ENCODE results near the gene KLRC3.
"Not testable (repeated sequence)": the region's sequence is repeated elsewhere in the genome, so short reads cannot be mapped to it uniquely, and the experiment has no call there.

KLRC3 gene

DNA sequence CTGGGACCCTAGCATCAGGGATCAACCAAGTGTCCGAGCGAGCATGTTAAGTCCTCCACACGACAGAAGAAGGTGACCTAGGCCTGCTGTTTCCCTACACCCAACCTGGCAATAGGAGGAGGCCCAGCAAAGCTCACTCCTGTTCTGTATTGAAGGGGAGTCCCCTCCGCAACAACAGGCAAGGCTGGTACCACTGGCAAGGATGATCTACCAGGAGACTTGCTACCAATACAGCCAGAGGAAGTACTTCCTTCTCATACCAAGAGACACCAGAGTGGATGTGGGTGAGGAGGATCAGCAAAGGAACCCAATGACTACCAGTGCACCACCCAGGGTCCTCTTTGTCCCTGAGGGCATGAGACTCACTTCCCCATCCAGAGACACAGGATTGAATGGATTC lies 27.8 kb upstream of the KLRC3 start:
- TF ChIP-seq, protein P1, sequence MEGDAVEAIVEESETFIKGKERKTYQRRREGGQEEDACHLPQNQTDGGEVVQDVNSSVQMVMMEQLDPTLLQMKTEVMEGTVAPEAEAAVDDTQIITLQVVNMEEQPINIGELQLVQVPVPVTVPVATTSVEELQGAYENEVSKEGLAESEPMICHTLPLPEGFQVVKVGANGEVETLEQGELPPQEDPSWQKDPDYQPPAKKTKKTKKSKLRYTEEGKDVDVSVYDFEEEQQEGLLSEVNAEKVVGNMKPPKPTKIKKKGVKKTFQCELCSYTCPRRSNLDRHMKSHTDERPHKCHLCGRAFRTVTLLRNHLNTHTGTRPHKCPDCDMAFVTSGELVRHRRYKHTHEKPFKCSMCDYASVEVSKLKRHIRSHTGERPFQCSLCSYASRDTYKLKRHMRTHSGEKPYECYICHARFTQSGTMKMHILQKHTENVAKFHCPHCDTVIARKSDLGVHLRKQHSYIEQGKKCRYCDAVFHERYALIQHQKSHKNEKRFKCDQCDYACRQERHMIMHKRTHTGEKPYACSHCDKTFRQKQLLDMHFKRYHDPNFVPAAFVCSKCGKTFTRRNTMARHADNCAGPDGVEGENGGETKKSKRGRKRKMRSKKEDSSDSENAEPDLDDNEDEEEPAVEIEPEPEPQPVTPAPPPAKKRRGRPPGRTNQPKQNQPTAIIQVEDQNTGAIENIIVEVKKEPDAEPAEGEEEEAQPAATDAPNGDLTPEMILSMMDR (conservative IDR thresholded peaks at IDR 0.05) = no peak
- H3K27ac ChIP-seq = no peak overlapping the region

DNA sequence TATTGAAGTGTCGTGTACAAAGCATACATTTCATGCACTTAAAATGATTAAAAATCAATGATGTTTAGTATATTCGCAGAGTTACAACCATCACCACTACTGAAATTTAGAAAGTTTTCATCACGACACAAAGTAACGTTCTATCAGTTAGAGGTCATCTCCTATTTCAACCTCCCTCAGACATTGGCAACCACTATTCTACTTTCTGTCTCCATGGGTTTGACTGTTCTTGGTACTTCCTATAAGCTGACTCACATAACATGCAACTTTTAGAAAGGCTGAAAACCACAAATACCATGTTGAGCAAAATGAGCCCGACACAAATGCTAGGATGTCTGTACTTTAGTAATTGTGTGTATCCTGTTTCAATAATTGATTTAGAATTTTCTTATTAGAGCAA lies 25.7 kb upstream of the KLRC3 start:
- H3K27ac ChIP-seq = not testable (repeated sequence)

DNA sequence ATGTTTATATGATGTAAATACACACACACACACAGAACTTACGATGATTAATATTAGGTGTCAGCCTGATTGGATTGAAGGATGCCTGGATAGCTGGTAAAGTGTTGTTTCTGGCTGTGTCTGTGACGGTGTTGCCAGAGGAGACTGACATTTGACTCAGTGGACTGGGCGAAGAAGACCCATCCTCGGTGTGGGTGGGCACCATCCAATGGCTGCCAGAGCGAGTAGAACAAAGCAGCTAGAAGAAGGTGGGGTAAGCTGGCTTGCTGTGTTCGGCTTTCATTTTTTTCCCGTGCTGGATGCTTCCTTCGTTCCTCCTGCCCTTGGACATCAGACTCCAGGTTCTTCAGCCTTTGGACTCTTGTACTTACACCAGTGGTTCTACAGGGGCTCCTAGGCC lies 20.7 kb upstream of the KLRC3 start:
- not testable (repeated sequence) for H3K27ac ChIP-seq

DNA sequence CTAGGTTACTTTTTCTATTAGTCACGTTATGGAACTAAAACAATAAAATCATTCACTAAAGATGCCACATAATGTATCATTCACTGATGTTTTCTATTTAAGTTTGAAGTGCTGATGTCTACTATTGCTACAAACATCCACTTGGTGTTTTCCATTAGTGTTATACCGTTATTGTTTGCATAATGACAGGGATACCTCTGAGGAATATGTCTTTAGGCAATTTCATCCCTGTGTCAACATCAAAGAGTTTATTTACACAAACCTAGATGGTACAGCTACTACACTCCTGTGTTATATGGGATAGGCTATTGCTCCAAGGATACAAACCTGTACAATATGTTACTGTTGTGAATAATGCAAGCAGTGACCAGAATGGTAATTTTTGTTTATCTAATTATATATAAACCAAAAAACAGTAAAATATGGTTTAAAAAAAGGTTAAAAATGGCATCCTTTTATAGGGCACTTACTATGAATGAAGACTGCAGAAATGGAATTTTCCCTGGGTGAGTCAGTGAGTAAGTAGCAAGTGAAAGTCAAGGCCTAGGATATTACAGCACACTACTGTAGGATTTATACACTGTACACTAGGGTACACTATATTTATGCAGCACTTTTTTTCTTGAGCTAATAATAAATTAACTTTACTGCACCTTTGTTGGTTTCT lies 19.3 kb upstream of the KLRC3 start:
- H3K27ac ChIP-seq = not testable (repeated sequence)

DNA sequence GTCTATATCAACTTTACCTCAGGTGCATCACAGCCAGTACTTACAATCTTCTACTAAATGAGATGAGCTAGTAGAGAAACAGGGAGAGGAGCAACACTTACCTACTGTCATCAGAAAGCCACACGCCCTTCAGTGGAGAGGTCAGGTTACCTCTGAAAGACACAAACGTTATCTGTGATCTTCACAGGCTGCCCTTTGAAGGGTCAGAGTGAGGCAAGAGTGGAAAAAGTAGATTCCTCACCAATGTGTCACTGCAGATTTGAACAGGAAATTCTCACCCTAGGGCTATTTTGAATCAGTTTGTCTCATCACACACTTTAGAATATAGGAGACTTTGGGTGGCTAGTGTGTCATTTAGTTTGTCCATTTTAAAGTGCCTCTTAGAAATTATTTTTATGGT lies 17.2 kb upstream of the KLRC3 start:
- H3K27ac ChIP-seq = not testable (repeated sequence)

DNA sequence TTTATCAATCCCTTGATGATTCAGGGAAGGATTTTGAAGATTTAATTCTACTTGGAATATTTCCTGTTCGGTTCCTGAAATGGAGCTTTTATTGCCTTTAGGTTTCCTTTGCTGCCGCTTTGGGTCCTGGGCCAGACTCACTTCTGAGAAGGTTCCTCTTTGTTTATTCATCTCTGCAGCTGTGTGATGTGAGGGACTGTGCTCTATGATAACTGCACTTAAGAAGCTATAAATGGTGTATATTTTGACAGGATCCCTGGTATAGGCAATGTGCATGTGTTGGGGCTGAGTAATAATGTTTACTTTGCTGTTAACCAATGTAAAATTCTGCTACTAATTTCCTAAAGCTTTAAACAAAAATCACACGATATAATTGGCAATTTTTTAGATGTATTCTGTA lies 15.4 kb upstream of the KLRC3 start, which contains the start of gene KLRC2:
KLRC2 (minus strand) TSS at position 195 of the 400 bp plus-strand sequence; CDS start at position 171, 24 bp downstream.
- peak within 1 kb of the TSS; percentile 73 for H3K27ac ChIP-seq

DNA sequence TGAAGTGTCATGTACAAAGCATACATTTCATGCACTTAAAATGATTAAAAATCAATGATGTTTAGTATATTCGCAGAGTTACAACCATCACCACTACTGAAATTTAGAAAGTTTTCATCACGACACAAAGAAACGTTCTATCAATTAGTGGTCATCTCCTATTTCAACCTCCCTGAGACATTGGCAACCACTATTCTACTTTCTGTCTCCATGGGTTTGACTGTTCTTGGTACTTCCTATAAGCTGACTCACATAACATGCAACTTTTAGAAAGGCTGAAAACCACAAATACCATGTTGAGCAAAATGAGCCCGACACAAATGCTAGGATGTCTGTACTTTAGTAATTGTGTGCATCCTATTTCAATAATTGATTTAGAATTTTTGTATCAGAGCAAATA lies 10.2 kb upstream of the KLRC3 start:
- not testable (repeated sequence) for H3K27ac ChIP-seq

DNA sequence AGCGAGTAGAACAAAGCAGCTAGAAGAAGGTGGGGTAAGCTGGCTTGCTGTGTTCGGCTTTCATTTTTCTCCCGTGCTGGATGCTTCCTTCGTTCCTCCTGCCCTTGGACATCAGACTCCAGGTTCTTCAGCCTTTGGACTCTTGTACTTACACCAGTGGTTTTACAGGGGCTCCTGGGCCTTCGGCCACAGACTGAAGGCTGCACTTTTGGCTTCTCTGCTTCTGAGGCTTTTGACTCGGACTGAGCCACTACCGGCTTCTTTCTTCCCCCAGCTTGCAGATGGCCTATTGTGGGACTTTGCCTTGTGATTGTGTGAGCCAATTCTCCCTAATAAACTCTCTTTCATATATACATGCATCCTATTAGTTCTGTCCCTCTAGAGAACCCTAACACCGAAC lies 5.5 kb upstream of the KLRC3 start:
- not testable (repeated sequence) for H3K27ac ChIP-seq

DNA sequence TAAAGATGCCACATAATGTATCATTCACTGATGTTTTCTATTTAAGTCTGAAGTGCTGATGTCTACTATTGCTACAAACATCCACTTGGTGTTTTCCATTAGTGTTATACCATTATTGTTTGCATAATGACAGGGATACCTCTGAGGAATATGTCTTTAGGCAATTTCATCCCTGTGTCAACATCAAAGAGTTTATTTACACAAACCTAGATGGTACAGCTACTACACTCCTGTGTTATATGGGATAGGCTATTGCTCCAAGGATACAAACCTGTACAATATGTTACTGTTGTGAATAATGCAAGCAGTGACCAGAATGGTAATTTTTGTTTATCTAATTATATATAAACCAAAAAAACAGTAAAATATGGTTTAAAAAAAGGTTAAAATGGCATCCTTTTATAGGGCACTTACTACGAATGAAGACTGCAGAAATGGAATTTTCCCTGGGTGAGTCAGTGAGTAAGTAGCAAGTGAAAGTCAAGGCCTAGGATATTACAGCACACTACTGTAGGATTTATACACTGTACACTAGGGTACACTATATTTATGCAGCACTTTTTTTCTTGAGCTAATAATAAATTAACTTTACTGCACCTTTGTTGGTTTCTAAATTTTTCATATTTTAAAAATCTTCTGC lies 4.0 kb upstream of the KLRC3 start:
- H3K27ac ChIP-seq = not testable (repeated sequence)

DNA sequence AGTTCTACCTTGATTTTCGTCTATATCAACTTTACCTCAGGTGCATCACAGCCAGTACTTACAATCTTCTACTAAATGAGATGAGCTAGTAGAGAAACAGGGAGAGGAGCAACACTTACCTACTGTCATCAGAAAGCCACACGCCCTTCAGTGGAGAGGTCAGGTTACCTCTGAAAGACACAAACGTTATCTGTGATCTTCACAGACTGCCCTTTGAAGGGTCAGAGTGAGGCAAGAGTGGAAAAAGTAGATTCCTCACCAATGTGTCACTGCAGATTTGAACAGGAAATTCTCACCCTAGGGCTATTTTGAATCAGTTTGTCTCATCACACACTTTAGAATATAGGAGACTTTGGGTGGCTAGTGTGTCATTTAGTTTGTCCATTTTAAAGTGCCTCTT lies 1.8 kb upstream of the KLRC3 start:
- H3K27ac ChIP-seq = not testable (repeated sequence)

DNA sequence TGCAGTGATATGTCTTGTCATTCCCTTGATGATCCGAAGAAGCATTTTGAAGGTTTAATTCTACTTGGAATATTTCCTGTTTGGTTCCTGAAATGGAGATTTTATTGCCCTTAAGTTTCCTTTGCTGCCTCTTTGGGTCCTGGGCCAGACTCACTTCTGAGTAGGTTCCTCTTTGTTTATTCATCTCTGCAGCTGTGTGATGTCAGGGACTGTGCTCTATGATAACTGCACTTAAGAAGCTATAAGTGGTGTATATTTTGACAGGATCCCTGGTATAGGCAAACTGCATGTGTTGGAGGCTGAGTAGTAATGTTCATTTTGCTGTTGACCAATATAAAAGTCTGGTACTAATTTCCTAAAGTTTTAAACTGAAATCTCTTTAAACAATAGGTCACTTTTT lies 11.0 kb downstream of the KLRC3 start, which contains the start of gene KLRC4:
KLRC4 (minus strand) TSS at position 366 of the 400 bp plus-strand sequence; CDS start at position 184, 182 bp downstream.
- TF ChIP-seq, protein P1 (conservative IDR thresholded peaks at IDR 0.05) = no peak
- peak within 1 kb of the TSS; percentile 73 for H3K27ac ChIP-seq

DNA sequence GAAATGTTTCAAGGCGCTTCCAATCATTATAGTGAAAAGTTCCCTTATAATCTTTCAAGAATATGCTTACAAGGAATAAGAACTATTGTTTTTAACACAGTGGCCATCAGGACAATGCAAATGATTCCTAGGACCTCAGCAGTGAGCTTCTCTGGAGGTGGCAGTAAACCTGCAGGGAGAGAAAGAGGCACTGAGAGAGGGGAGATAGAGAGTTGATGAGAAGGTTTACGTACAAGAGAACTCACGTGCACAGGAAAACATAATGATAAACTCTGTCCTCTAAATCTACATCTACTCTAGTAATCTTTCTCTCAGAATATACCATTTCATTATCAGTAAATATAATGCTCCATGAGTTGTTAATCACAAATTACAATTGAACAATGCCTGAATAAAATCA lies 11.6 kb downstream of the KLRC3 start:
- peak overlapping the region; percentile 73 for H3K27ac ChIP-seq
- TF ChIP-seq, protein P1 (conservative IDR thresholded peaks at IDR 0.05) = no peak

DNA sequence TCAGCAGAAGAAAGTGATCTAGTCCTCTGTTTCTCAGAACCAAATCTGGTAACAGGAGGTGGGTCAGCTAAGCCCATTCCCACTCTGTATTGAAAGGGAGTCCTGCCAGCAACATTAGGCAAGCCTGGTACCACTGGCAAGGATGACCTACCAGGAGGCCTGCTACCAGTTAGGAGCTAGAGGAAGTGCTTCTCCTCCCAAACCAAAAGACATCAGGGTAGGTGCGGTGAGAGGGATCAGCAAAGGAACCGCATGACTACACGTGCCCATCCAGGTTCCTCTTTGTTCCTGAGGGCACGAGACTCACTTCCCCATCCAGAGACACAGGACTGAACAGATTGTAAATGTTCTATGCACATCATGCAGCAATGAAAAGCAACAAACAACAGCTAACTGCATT lies 13.7 kb downstream of the KLRC3 start:
- H3K27ac ChIP-seq = no peak overlapping the region

More for the DNA sequence above, 13.7 kb downstream of the KLRC3 start:
- TF ChIP-seq, protein P1 (conservative IDR thresholded peaks at IDR 0.05) = no peak
